Measurements from ENCODE around the gene PARD6G.

GRCh38 chr18:80107426-80107825, 139.9 kb downstream of the PARD6G start:
- no peak for TF ChIP-seq ZNF33A (CRISPR knock-in tag; IDR thresholded peaks at IDR 0.05; ENCODE audit: borderline replicate concordance)
- no peak for TF ChIP-seq POLR2AphosphoS5 (IDR thresholded peaks at IDR 0.05; ENCODE audit: low read depth, low read length)
- TF ChIP-seq IRF9 (CRISPR knock-in tag; IDR thresholded peaks at IDR 0.05; ENCODE audit: borderline replicate concordance) = no peak
- no peak for TF ChIP-seq JUND (CRISPR knock-in tag; IDR thresholded peaks at IDR 0.05)
- TF ChIP-seq ZNF607 (CRISPR knock-in tag; IDR thresholded peaks at IDR 0.05; ENCODE audit: borderline replicate concordance) = no peak
- TF ChIP-seq ZNF205 (CRISPR knock-in tag; IDR thresholded peaks at IDR 0.05) = no peak
- no peak for TF ChIP-seq PRDM10 (CRISPR knock-in tag; IDR thresholded peaks at IDR 0.05; ENCODE audit: low read depth)
- no peak for TF ChIP-seq CTCF (CRISPR knock-in tag; IDR thresholded peaks at IDR 0.05)
- no peak for TF ChIP-seq GRHL1 (CRISPR knock-in tag; conservative IDR thresholded peaks at IDR 0.05)
- no peak for TF ChIP-seq EZH2 (conservative IDR thresholded peaks at IDR 0.05; ENCODE audit: low read depth, low read length)
- no peak for TF ChIP-seq FOXO4 (CRISPR knock-in tag; conservative IDR thresholded peaks at IDR 0.05)
- no peak for TF ChIP-seq STAG1 (CRISPR knock-in tag; IDR thresholded peaks at IDR 0.05)
- no peak for TF ChIP-seq SUZ12 (IDR thresholded peaks at IDR 0.05; ENCODE audit: low read depth, low read length)
- TF ChIP-seq ZNF501 (CRISPR knock-in tag; IDR thresholded peaks at IDR 0.05) = no peak

Measured in HepG2 (cell line).